ENCODE measurements around the gene ABCD1.
"Not testable (repeated sequence)": the region's sequence is repeated elsewhere in the genome, so short reads cannot be mapped to it uniquely, and the experiment has no call there.

The ABCD1 gene

GRCh38 chrX:153724252-153725038, at the start of gene ABCD1, which contains the start of gene BCAP31:
TSS of gene ABCD1 (plus strand) at chrX:153724856. CDS start at chrX:153725267, 411 bp downstream.
TSS of gene BCAP31 (minus strand) at chrX:153724387. CDS start at chrX:153723244, 1,143 bp downstream.
- peak; percentile 91 for DNase-seq

GRCh38 chrX:153681175-153681574, 43.5 kb upstream of the ABCD1 start:
- DNase-seq: no peak

- DNase-seq: not testable (repeated sequence)
These were observed 41.2 kb upstream of the ABCD1 start for GRCh38 chrX:153683486-153683885.

GRCh38 chrX:153684467-153685155, 40.0 kb upstream of the ABCD1 start:
- DNase-seq: no peak

GRCh38 chrX:153685156-153685536, 39.5 kb upstream of the ABCD1 start:
- no peak for DNase-seq

GRCh38 chrX:153685751-153686696, 38.6 kb upstream of the ABCD1 start:
- DNase-seq: no peak

- DNase-seq: no peak
These were observed 37.9 kb upstream of the ABCD1 start for GRCh38 chrX:153686711-153687110.

GRCh38 chrX:153687121-153688039, 37.3 kb upstream of the ABCD1 start, which contains the start of gene SLC6A8:
TSS of gene SLC6A8 (plus strand) at chrX:153687926. CDS start at chrX:153688575, 649 bp downstream.
- peak; percentile 58 for DNase-seq

GRCh38 chrX:153688071-153688470, 36.6 kb upstream of the ABCD1 start:
- DNase-seq: no peak

- no peak for DNase-seq
These were observed 36.1 kb upstream of the ABCD1 start for GRCh38 chrX:153688506-153688905.

GRCh38 chrX:153688911-153689590, 35.6 kb upstream of the ABCD1 start:
- no peak for DNase-seq

GRCh38 chrX:153689654-153690465, 34.8 kb upstream of the ABCD1 start:
- no peak for DNase-seq

GRCh38 chrX:153690466-153690865, 34.2 kb upstream of the ABCD1 start:
- no peak for DNase-seq

- DNase-seq: not testable (repeated sequence)
These were observed 33.4 kb upstream of the ABCD1 start for GRCh38 chrX:153691032-153691827.

- no peak for DNase-seq
These were observed 32.7 kb upstream of the ABCD1 start for GRCh38 chrX:153692003-153692402.

- no peak for DNase-seq
These were observed 32.0 kb upstream of the ABCD1 start for GRCh38 chrX:153692611-153693156.

- no peak for DNase-seq
These were observed 31.2 kb upstream of the ABCD1 start for GRCh38 chrX:153693216-153694086.

GRCh38 chrX:153694256-153694655, 30.4 kb upstream of the ABCD1 start:
- DNase-seq: not testable (repeated sequence)
